Measurements from ENCODE around the gene ZNF438. TPM values are rescaled to one million over a fixed set of nuclear protein-coding genes. Genes with fewer than 3 reads are reported as not detected.

Gene ZNF438
- total and polyA plus RNA-seq, 2 of the 4 experiments (the other 2 are of a cell fraction), result 1.8 to 2.9 TPM

- peak overlapping the region in 1 of 2 experiments; percentile 31; a peak in 3 of 4 replicates for H4K8ac ChIP-seq (ENCODE audit: low read depth in 2 of 2, low read length in 2 of 2)
- H3K79me1 ChIP-seq (ENCODE audit: low read depth in 1 of 2, low read length in 2 of 2), result peaks cover 0 to 5% of the 10 kb centered on the region in 2 experiments; a peak in 2 of 4 replicates
- H3K27ac ChIP-seq (ENCODE audit: insufficient read depth, low read length), result peak overlapping the region; percentile 93; the same call in 1 of the 2 replicates
- peak overlapping the region; percentile 2 for H2BK5ac ChIP-seq (ENCODE audit: low read depth, low read length, poor library complexity, severe bottlenecking)
- peaks cover 32% of the 10 kb centered on the region for H3K4me1 ChIP-seq (ENCODE audit: control insufficient read depth, insufficient read depth, low read length)
- no peak overlapping the region for H2AK9ac ChIP-seq (replicated peaks; ENCODE audit: low read depth, low read length, poor library complexity)
- H3K9me3 ChIP-seq (ENCODE audit: control insufficient read depth, insufficient read depth, low read length), result no peaks in the 10 kb centered on the region
- H3K18ac ChIP-seq (ENCODE audit: low read depth, low read length), result peak overlapping the region; percentile 26; the same call in 1 of the 2 replicates
- ChIA-PET CTCF (interaction anchor here (1.0 to 1.2 kb wide), 2 partner anchors 38 to 70 kb away, joined by 3 to 5 read pairs; no protein-coding TSS in a partner anchor), POLR2A (ENCODE audit: unreplicated experiment) (no interaction called here)
- H2AFZ ChIP-seq (replicated peaks; ENCODE audit: low read length, poor library complexity), result peak overlapping the region; percentile 45
- H2BK20ac ChIP-seq (ENCODE audit: low read depth, low read length), result peak overlapping the region; percentile 100
- WGBS, 2 experiments (ENCODE audit: extremely low coverage in 2 of 2, insufficient read length in 1 of 2), result 60% methylated on average over 1 of the region's 17 CpGs; no CpG with 5 or more reads in 1 of the 2 experiments
- peak overlapping the region; percentile 38 for H3K14ac ChIP-seq (replicated peaks; ENCODE audit: low read depth, low read length)
- no peak overlapping the region for H3K4me2 ChIP-seq (ENCODE audit: low read depth, low read length)
- no peak for DNase-seq
- BruUV-seq (replicated peaks), result no TSS peak
- no peak for TF ChIP-seq RCOR1 (IDR thresholded peaks at IDR 0.05; ENCODE audit: insufficient replicate concordance, low read length)
- TF ChIP-seq POLR2A (IDR thresholded peaks at IDR 0.05; ENCODE audit: low read depth, low read length), result no peak
- no peak for TF ChIP-seq FOS (IDR thresholded peaks at IDR 0.05; ENCODE audit: low read depth, low read length)
- no peak for TF ChIP-seq CEBPB (IDR thresholded peaks at IDR 0.05; ENCODE audit: low read depth, low read length)
- TF ChIP-seq MXI1 (IDR thresholded peaks at IDR 0.05; ENCODE audit: borderline replicate concordance, low read depth, low read length), result no peak
- TF ChIP-seq BHLHE40 (IDR thresholded peaks at IDR 0.05; ENCODE audit: low read depth, low read length), result no peak
- no peak for TF ChIP-seq MAZ (IDR thresholded peaks at IDR 0.05; ENCODE audit: borderline replicate concordance, low read depth, low read length)
- no peak for TF ChIP-seq USF2 (IDR thresholded peaks at IDR 0.05; ENCODE audit: low read depth, low read length)
- TF ChIP-seq SMC3 (IDR thresholded peaks at IDR 0.05; ENCODE audit: low read depth, low read length), result no peak
- TF ChIP-seq CTCF (conservative IDR thresholded peaks at IDR 0.05; ENCODE audit: low read depth, low read length), result no peak
- no peak for TF ChIP-seq ELK1 (IDR thresholded peaks at IDR 0.05; ENCODE audit: borderline replicate concordance, low read depth, low read length)
- no peak for TF ChIP-seq CHD1 (IDR thresholded peaks at IDR 0.05; ENCODE audit: low read depth, low read length)
- no peak for TF ChIP-seq NFE2L2 (IDR thresholded peaks at IDR 0.05; ENCODE audit: low read depth, low read length)
- no peak for TF ChIP-seq MAFK (IDR thresholded peaks at IDR 0.05; ENCODE audit: low read depth, low read length)
- H2BK15ac ChIP-seq (ENCODE audit: low read depth, low read length), result peak overlapping the region; percentile 100; the same call in 2 of the 3 replicates
- ATAC-seq (ENCODE audit: low read depth), result no peak
- intact Hi-C loops (cut with micrococcal nuclease), result loop anchor here (2.0 kb wide), 1 partner anchor 209 kb away; the partner anchor contains the start of gene ZNF438
- H3K23ac ChIP-seq (ENCODE audit: low read depth, low read length), result no peak overlapping the region; the same call in 1 of the 2 replicates
- no peak overlapping the region for H3K56ac ChIP-seq (ENCODE audit: extremely low read depth, insufficient read depth, low read length)
- H3K4ac ChIP-seq (ENCODE audit: low read depth, low read length), result peak overlapping the region; percentile 79
- peaks cover 20% of the 10 kb centered on the region for H3K9me1 ChIP-seq (ENCODE audit: insufficient read depth, low read length)
- peak overlapping the region; percentile 81 for H2AK5ac ChIP-seq (ENCODE audit: low read depth, low read length)
- H2BK120ac ChIP-seq (ENCODE audit: low read depth, low read length), result peak overlapping the region; percentile 99
- H4K20me1 ChIP-seq (ENCODE audit: insufficient read depth, low read length), result no peaks in the 10 kb centered on the region
- H3K9ac ChIP-seq (ENCODE audit: low read depth, low read length), result no peak overlapping the region; the same call in 1 of the 2 replicates
- no peaks in the 10 kb centered on the region for H3K27me3 ChIP-seq (ENCODE audit: control insufficient read depth, insufficient read depth, low read length)
- peak overlapping the region; percentile 78 for H4K91ac ChIP-seq (ENCODE audit: insufficient read depth, low read depth, low read length)
- H3K4me3 ChIP-seq (ENCODE audit: insufficient read depth, low read depth, low read length), result no peak overlapping the region
- in situ Hi-C loops (cut with MboI; ENCODE audit: low sequenced_read_pairs), result no loop called here
- no peak overlapping the region; the same call in 1 of the 2 replicates for H4K5ac ChIP-seq (ENCODE audit: low read depth, low read length)
- dilution Hi-C loops (cut with HindIII; ENCODE audit: low sequenced_read_pairs, unreplicated experiment), result no loop called here
- H3K36me3 ChIP-seq (ENCODE audit: control insufficient read depth, insufficient read depth, low read length), result no peaks in the 10 kb centered on the region
These were observed 209.5 kb downstream of the ZNF438 start for GRCh38 chr10:30821994-30822692.
